HEK293 (cell line): Measurements from ENCODE around the gene ZBTB47.

Experiments
- CTCF ChIA-PET: fragments of 350-600 bp; formaldehyde crosslinking; extraction: SDS; loops from one replicate; lab custom pipeline; 2021; ENCODE audit warnings: antibody characterized with exemption; lab: Yijun Ruan, JAX
- POLR2A ChIA-PET: fragments of 300-600 bp; formaldehyde crosslinking; extraction: SDS; loops from one replicate; lab custom pipeline; 2020; ENCODE audit warnings: antibody characterized with exemption, inconsistent platforms; lab: Yijun Ruan, JAX
- H3K27ac ChIP-seq: fragments of 200-500 bp; sonication (Bioruptor generic); 2 replicates; pipeline ENCODE4 v1.5.1; 2014; ENCODE audit warnings: low read depth, low read length, control low read depth, inconsistent platforms; ENCODE audit errors: extremely low read depth
- H3K36me3 ChIP-seq, 2 experiments: fragments of 200-500 bp in 1 of 2; sonication (Bioruptor generic) in 1 of 2; 1 replicate in 1 of 2; 2 replicates in 1 of 2; pipeline ENCODE4 v1.5.1; 2014 to 2017; ENCODE audit warnings: inconsistent platforms in 2 of 2, low read length in 2 of 2; ENCODE audit not compliant: control insufficient read depth in 2 of 2, insufficient read depth in 1 of 2
- H3K4me1 ChIP-seq: fragments of 200-500 bp; sonication (Bioruptor generic); 2 replicates; pipeline ENCODE4 v1.5.1; 2014; ENCODE audit warnings: mild to moderate bottlenecking, low read length, inconsistent platforms; ENCODE audit not compliant: control insufficient read depth, insufficient read depth
- H3K4me3 ChIP-seq: 2 replicates; pipeline ENCODE4 v1.5.1; 2011; ENCODE audit warnings: low read depth, mild to moderate bottlenecking, control low read depth, low read length, moderate library complexity
- H3K9me3 ChIP-seq: fragments of 200-500 bp; sonication (Bioruptor generic); 2 replicates; pipeline ENCODE4 v1.5.1; 2014; ENCODE audit warnings: low read depth, low read length, inconsistent platforms; ENCODE audit not compliant: control insufficient read depth, insufficient read depth
- EGR2 ChIP-seq: fragments of 450-650 bp; formaldehyde crosslinking; IDR thresholded peaks from 2 replicates; pipeline ENCODE4 v1.5.1; 2016; ENCODE audit warnings: low read depth, missing biosample characterization, missing genetic modification characterization
- GLIS2 ChIP-seq: fragments of 450-650 bp; formaldehyde crosslinking; IDR thresholded peaks from 2 replicates; pipeline ENCODE4 v1.5.1; 2016; ENCODE audit warnings: missing biosample characterization, missing genetic modification characterization
- HOXC10 ChIP-seq: sonication (generic); formaldehyde crosslinking; IDR thresholded peaks from 2 replicates; pipeline ENCODE4 v1.8.1; 2023; ENCODE audit warnings: mild to moderate bottlenecking, missing genetic modification reagents
- KLF10 ChIP-seq: fragments of 450-650 bp; IDR thresholded peaks from 2 replicates; pipeline ENCODE4 v1.5.1; 2018; ENCODE audit warnings: missing biosample characterization, mild to moderate bottlenecking, missing genetic modification characterization
- SCRT1 ChIP-seq: fragments of 450-650 bp; formaldehyde crosslinking; IDR thresholded peaks from 2 replicates; pipeline ENCODE4 v1.5.1; 2016; ENCODE audit warnings: missing biosample characterization, missing genetic modification characterization, borderline replicate concordance
- SCRT2 ChIP-seq: fragments of 450-650 bp; formaldehyde crosslinking; IDR thresholded peaks from 2 replicates; pipeline ENCODE4 v1.5.1; 2016; ENCODE audit warnings: missing biosample characterization, missing genetic modification characterization
- ZBTB8A ChIP-seq: fragments of 450-650 bp; formaldehyde crosslinking; IDR thresholded peaks from 2 replicates; pipeline ENCODE4 v1.5.1; 2016; ENCODE audit warnings: missing biosample characterization, missing genetic modification characterization
- ZNF148 ChIP-seq: fragments of 450-650 bp; formaldehyde crosslinking; IDR thresholded peaks from 2 replicates; pipeline ENCODE4 v1.5.0; 2017; ENCODE audit warnings: missing biosample characterization, missing genetic modification characterization, borderline replicate concordance
- ZNF16 ChIP-seq: fragments of 450-650 bp; formaldehyde crosslinking; IDR thresholded peaks from 2 replicates; pipeline ENCODE4 v1.5.1; 2016; ENCODE audit warnings: low read depth, missing biosample characterization, missing genetic modification characterization
- ZNF19 ChIP-seq: fragments of 450-650 bp; formaldehyde crosslinking; IDR thresholded peaks from 2 replicates; pipeline ENCODE4; 2016; ENCODE audit warnings: missing biosample characterization, missing genetic modification characterization, low read depth
- ZNF23 ChIP-seq: fragments of 450-650 bp; formaldehyde crosslinking; IDR thresholded peaks from 2 replicates; pipeline ENCODE4 v1.5.1; 2016; ENCODE audit warnings: missing biosample characterization, missing genetic modification characterization, borderline replicate concordance
- ZNF394 ChIP-seq: fragments of 450-650 bp; formaldehyde crosslinking; IDR thresholded peaks from 2 replicates; pipeline ENCODE4 v1.5.1; 2016; ENCODE audit warnings: missing biosample characterization, missing genetic modification characterization, mild to moderate bottlenecking, moderate library complexity, borderline replicate concordance
- ZNF416 ChIP-seq: fragments of 450-650 bp; formaldehyde crosslinking; IDR thresholded peaks from 2 replicates; pipeline ENCODE4 v1.5.1; 2016; ENCODE audit warnings: missing biosample characterization, missing genetic modification characterization
- ZNF530 ChIP-seq: fragments of 450-650 bp; formaldehyde crosslinking; IDR thresholded peaks from 2 replicates; pipeline ENCODE4 v1.5.1; 2016; ENCODE audit warnings: low read depth, missing biosample characterization, missing genetic modification characterization
- ZNF658 ChIP-seq: fragments of 450-650 bp; formaldehyde crosslinking; IDR thresholded peaks from 2 replicates; pipeline ENCODE4; 2016; ENCODE audit warnings: missing biosample characterization, missing genetic modification characterization
- ZNF704 ChIP-seq: fragments of 450-650 bp; formaldehyde crosslinking; IDR thresholded peaks from 2 replicates; pipeline ENCODE4 v1.5.1; 2016; ENCODE audit warnings: missing biosample characterization, missing genetic modification characterization
- ZNF707 ChIP-seq: fragments of 450-650 bp; formaldehyde crosslinking; IDR thresholded peaks from 2 replicates; pipeline ENCODE4 v1.5.1; 2016; ENCODE audit warnings: missing biosample characterization, missing genetic modification characterization
- ZNF747 ChIP-seq: fragments of 450-650 bp; formaldehyde crosslinking; IDR thresholded peaks from 2 replicates; pipeline ENCODE4 v1.5.1; 2016; ENCODE audit warnings: missing biosample characterization, missing genetic modification characterization
- ZNF776 ChIP-seq: fragments of 450-650 bp; formaldehyde crosslinking; IDR thresholded peaks from 2 replicates; pipeline ENCODE4 v1.5.0; 2017; ENCODE audit warnings: missing biosample characterization, missing genetic modification characterization, borderline replicate concordance
- TF ChIP-seq, protein P1 (sequence below): fragments of 450-650 bp; formaldehyde crosslinking; IDR thresholded peaks from 2 replicates; pipeline ENCODE4 v1.5.1; 2016; ENCODE audit warnings: missing biosample characterization, missing genetic modification characterization, borderline replicate concordance
- TF ChIP-seq, protein P2 (sequence below): fragments of 450-650 bp; formaldehyde crosslinking; IDR thresholded peaks from 2 replicates; pipeline ENCODE4 v1.5.1; 2016; ENCODE audit warnings: missing biosample characterization, missing genetic modification characterization, borderline replicate concordance

Gene ZBTB47

GRCh38 chr3:42605546-42606173 is 47.8 kb upstream of the ZBTB47 start:
- CTCF ChIA-PET = no interaction called here
- POLR2A ChIA-PET = no interaction called here
- Histone ChIP-seq H3K4me3 (no peak overlapping the region), H3K4me1 (no peaks in the 10 kb centered on the region), H3K27ac (no peak overlapping the region), H3K9me3 (no peaks in the 10 kb centered on the region), H3K36me3 (peaks cover 14 to 56% of the 10 kb centered on the region in 2 experiments; a peak in 2 of 3 replicates)
- TF ChIP-seq ZNF707 (tag by site-specific recombination) (no peak), SCRT2 (tag by site-specific recombination) (no peak)

DNA sequence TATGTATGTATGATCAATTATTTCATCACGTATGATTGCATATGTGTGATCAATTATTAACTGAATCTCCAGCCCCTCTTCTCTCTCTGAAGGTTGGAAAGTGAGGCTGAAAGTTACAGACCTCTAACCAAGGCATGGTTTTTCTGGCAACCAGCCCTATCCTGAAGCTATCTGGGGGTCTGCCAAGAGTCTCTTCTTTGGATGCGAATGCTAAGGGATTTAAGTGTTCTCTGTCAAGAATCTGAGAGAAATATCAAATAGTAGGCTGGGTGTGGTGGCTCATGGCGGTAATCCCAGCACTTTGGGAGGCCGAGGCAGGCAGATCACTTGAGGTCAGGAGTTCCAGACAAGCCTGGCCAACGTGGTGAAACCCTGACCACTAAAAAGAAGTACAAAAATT is 44.9 kb upstream of the ZBTB47 start:
- Histone ChIP-seq H3K4me1 (no peaks in the 10 kb centered on the region), H3K9me3 (no peaks in the 10 kb centered on the region), H3K4me3 (no peak overlapping the region), H3K27ac (no peak overlapping the region), H3K36me3 (peaks cover 6 to 53% of the 10 kb centered on the region in 2 experiments; a peak in 2 of 3 replicates)
- TF ChIP-seq HOXC10 (CRISPR knock-in tag) (no peak), ZNF23 (tag by site-specific recombination) (no peak), ZNF148 (tag by site-specific recombination) (no peak), ZNF530 (tag by site-specific recombination) (no peak), ZNF704 (tag by site-specific recombination) (no peak), ZNF747 (tag by site-specific recombination) (no peak), ZBTB8A (tag by site-specific recombination) (no peak), ZNF394 (tag by site-specific recombination) (no peak), GLIS2 (tag by site-specific recombination) (no peak), KLF10 (tag by site-specific recombination) (no peak), ZNF16 (no peak), ZNF658 (tag by site-specific recombination) (no peak), ZNF19 (tag by site-specific recombination) (no peak), SCRT1 (no peak), EGR2 (no peak), ZNF776 (tag by site-specific recombination) (no peak), ZNF416 (tag by site-specific recombination) (no peak)
- TF ChIP-seq, protein P1, sequence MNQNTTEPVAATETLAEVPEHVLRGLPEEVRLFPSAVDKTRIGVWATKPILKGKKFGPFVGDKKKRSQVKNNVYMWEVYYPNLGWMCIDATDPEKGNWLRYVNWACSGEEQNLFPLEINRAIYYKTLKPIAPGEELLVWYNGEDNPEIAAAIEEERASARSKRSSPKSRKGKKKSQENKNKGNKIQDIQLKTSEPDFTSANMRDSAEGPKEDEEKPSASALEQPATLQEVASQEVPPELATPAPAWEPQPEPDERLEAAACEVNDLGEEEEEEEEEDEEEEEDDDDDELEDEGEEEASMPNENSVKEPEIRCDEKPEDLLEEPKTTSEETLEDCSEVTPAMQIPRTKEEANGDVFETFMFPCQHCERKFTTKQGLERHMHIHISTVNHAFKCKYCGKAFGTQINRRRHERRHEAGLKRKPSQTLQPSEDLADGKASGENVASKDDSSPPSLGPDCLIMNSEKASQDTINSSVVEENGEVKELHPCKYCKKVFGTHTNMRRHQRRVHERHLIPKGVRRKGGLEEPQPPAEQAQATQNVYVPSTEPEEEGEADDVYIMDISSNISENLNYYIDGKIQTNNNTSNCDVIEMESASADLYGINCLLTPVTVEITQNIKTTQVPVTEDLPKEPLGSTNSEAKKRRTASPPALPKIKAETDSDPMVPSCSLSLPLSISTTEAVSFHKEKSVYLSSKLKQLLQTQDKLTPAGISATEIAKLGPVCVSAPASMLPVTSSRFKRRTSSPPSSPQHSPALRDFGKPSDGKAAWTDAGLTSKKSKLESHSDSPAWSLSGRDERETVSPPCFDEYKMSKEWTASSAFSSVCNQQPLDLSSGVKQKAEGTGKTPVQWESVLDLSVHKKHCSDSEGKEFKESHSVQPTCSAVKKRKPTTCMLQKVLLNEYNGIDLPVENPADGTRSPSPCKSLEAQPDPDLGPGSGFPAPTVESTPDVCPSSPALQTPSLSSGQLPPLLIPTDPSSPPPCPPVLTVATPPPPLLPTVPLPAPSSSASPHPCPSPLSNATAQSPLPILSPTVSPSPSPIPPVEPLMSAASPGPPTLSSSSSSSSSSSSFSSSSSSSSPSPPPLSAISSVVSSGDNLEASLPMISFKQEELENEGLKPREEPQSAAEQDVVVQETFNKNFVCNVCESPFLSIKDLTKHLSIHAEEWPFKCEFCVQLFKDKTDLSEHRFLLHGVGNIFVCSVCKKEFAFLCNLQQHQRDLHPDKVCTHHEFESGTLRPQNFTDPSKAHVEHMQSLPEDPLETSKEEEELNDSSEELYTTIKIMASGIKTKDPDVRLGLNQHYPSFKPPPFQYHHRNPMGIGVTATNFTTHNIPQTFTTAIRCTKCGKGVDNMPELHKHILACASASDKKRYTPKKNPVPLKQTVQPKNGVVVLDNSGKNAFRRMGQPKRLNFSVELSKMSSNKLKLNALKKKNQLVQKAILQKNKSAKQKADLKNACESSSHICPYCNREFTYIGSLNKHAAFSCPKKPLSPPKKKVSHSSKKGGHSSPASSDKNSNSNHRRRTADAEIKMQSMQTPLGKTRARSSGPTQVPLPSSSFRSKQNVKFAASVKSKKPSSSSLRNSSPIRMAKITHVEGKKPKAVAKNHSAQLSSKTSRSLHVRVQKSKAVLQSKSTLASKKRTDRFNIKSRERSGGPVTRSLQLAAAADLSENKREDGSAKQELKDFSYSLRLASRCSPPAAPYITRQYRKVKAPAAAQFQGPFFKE (tag by site-specific recombination) = no peak
- TF ChIP-seq, protein P2, sequence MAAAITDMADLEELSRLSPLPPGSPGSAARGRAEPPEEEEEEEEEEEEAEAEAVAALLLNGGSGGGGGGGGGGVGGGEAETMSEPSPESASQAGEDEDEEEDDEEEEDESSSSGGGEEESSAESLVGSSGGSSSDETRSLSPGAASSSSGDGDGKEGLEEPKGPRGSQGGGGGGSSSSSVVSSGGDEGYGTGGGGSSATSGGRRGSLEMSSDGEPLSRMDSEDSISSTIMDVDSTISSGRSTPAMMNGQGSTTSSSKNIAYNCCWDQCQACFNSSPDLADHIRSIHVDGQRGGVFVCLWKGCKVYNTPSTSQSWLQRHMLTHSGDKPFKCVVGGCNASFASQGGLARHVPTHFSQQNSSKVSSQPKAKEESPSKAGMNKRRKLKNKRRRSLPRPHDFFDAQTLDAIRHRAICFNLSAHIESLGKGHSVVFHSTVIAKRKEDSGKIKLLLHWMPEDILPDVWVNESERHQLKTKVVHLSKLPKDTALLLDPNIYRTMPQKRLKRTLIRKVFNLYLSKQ (tag by site-specific recombination) = no peak
- CTCF ChIA-PET = no interaction called here
- POLR2A ChIA-PET = interaction anchor here (1.3 kb wide), 1 partner anchor 8 kb away, joined by 6 read pairs; the partner anchor contains the start of gene NKTR
